DND-41 (cell line): ENCODE data around the gene TMEM209.

Experiments used
- CTCF ChIP-seq: IDR thresholded peaks from 2 replicates; pipeline ENCODE4 v1.5.1; 2012; ENCODE audit warnings: borderline replicate concordance, low read length, moderate library complexity, mild to moderate bottlenecking; ENCODE audit not compliant: poor library complexity, severe bottlenecking; ENCODE audit errors: extremely low read depth
- EZH2 ChIP-seq: IDR thresholded peaks from 3 replicates; pipeline ENCODE4 v1.6.1; 2012; ENCODE audit warnings: borderline replicate concordance, low read depth, mild to moderate bottlenecking, moderate library complexity, low read length, inconsistent platforms; ENCODE audit not compliant: severe bottlenecking

- TF ChIP-seq EZH2, result no peak
- no peak for TF ChIP-seq CTCF
Measured at GRCh38 chr7:130140551-130141160, 64.5 kb downstream of the TMEM209 start.
